PC-3 (cell line): ENCODE data around the gene CEP290. TPM values are rescaled to one million over a fixed set of nuclear protein-coding genes. Genes with fewer than 3 reads are reported as not detected.

Experiments used
- ATAC-seq: fragments of 200-7000 bp; cut with Tn5 transposase; 2 replicates; pipeline ENCODE4 v1.9.1; 2020; ENCODE audit warnings: mild to moderate bottlenecking, moderate library complexity
- BruUV-seq: library from RNA; stranded (reverse); fragments of 400-500 nt; replicated peaks from 2 replicates; lab custom pipeline; 2021; lab: Mats Ljungman, UMichigan
- CTCF ChIA-PET: fragments of 300-600 bp; sonication (Branson Sonifier 250); formaldehyde crosslinking; loops from one replicate; lab custom pipeline; 2022; ENCODE audit warnings: antibody characterized with exemption; lab: Charles Lee
- POLR2A ChIA-PET: fragments of 300-600 bp; sonication (Branson Sonifier 250); formaldehyde crosslinking; loops from one replicate; lab custom pipeline; 2022; ENCODE audit warnings: antibody characterized with exemption; ENCODE audit not compliant: unreplicated experiment; lab: Charles Lee
- DNase-seq: peaks from one replicate; pipeline ENCODE4 v3.0.0-alpha.2; 2015
- H2AFZ ChIP-seq: fragments of 300-600 bp; sonication (generic); 2 replicates; pipeline ENCODE4 v1.6.0; 2016; ENCODE audit warnings: antibody characterized with exemption, low read length
- H3F3A ChIP-seq: fragments of 300-600 bp; sonication (generic); one replicate; pipeline ENCODE4 v1.6.0; 2017; ENCODE audit warnings: antibody characterized with exemption, low read length, control low read depth, mild to moderate bottlenecking; ENCODE audit not compliant: unreplicated experiment
- H3K27ac ChIP-seq: fragments of 300-600 bp; sonication (generic); 2 replicates; pipeline ENCODE4 v1.5.1; 2016; ENCODE audit warnings: mild to moderate bottlenecking, low read length
- H3K27me3 ChIP-seq: fragments of 300-600 bp; sonication (generic); 2 replicates; pipeline ENCODE4 v1.6.1; 2016; ENCODE audit warnings: low read length, mixed read lengths
- H3K36me3 ChIP-seq: fragments of 300-600 bp; sonication (generic); 2 replicates; pipeline ENCODE4 v1.6.1; 2016; ENCODE audit warnings: low read depth, mixed run types, low read length, mixed read lengths
- H3K4me1 ChIP-seq: fragments of 300-600 bp; sonication (generic); 2 replicates; pipeline ENCODE4 v1.5.1; 2016; ENCODE audit warnings: low read length; ENCODE audit not compliant: insufficient read depth
- H3K4me2 ChIP-seq: fragments of 300-600 bp; sonication (generic); 2 replicates; pipeline ENCODE4 v1.6.0; 2016; ENCODE audit warnings: low read length
- H3K4me3 ChIP-seq: fragments of 300-600 bp; sonication (generic); 2 replicates; pipeline ENCODE4 v1.5.1; 2016; ENCODE audit warnings: mild to moderate bottlenecking, low read length, mixed read lengths
- H3K79me2 ChIP-seq: fragments of 300-600 bp; sonication (generic); 2 replicates; pipeline ENCODE4 v1.6.1; 2017; ENCODE audit warnings: low read length, mixed read lengths
- H3K9ac ChIP-seq: fragments of 300-600 bp; sonication (generic); 2 replicates; pipeline ENCODE4 v1.6.0; 2016; ENCODE audit warnings: mild to moderate bottlenecking, low read length
- H3K9me2 ChIP-seq: fragments of 300-600 bp; sonication (generic); replicated peaks from 2 replicates; pipeline ENCODE4 v1.6.1; 2016; ENCODE audit warnings: mixed run types, low read length, mixed read lengths
- H3K9me3 ChIP-seq: fragments of 300-600 bp; sonication (generic); 2 replicates; pipeline ENCODE4 v1.6.1; 2016; ENCODE audit warnings: low read length, mixed read lengths
- H4K20me1 ChIP-seq: fragments of 300-600 bp; sonication (generic); 2 replicates; pipeline ENCODE4 v1.6.1; 2016; ENCODE audit warnings: low read length, mixed read lengths
- CTCF ChIP-seq: fragments of 300-600 bp; sonication (generic); conservative IDR thresholded peaks from 2 replicates; pipeline ENCODE4 v1.5.1; 2017; ENCODE audit warnings: antibody characterized with exemption, low read depth, mild to moderate bottlenecking, low read length
- EZH2 ChIP-seq: fragments of 300-600 bp; sonication (generic); IDR thresholded peaks from one replicate; pipeline ENCODE4 v1.6.1; 2017; ENCODE audit warnings: antibody characterized with exemption, mild to moderate bottlenecking, low read length; ENCODE audit not compliant: unreplicated experiment
- EZH2phosphoT487 ChIP-seq: fragments of 300-600 bp; sonication (generic); IDR thresholded peaks from 2 replicates; pipeline ENCODE4 v1.6.1; 2018; ENCODE audit warnings: mild to moderate bottlenecking, antibody characterized with exemption, low read length, borderline replicate concordance
- intact Hi-C: fragments of 100-400 bp; cut with micrococcal nuclease; formaldehyde crosslinking; loops from 2 replicates; pipeline ENCODE4 v1.9.0; 2023
- total RNA-seq: library from RNA; depleted of rRNA; stranded (reverse); fragments of >200 nt; gene quantifications from 2 replicates; pipeline ENCODE4 v1.2.3, GENCODE V29; 2014

CEP290 gene
- total RNA-seq, 1 experiment from 2014 or later = 9.7 TPM

GRCh38 chr12:88167384-88167783, 25.5 kb upstream of the CEP290 start:
- H3K4me2 ChIP-seq = no peak overlapping the region
- no peak overlapping the region for H3K27ac ChIP-seq
- CTCF ChIA-PET = no interaction called here
- DNase-seq = no peak
- no peaks in the 10 kb centered on the region for H3K79me2 ChIP-seq
- no peaks in the 10 kb centered on the region for H3K9me2 ChIP-seq
- no peak overlapping the region for H3K4me3 ChIP-seq
- no peaks in the 10 kb centered on the region for H4K20me1 ChIP-seq
- H3K36me3 ChIP-seq = peaks cover 24% of the 10 kb centered on the region
- intact Hi-C loops = no loop called here
- H3K4me1 ChIP-seq = peaks cover 5% of the 10 kb centered on the region; the same call in 1 of the 2 replicates
- no peaks in the 10 kb centered on the region for H3K9me3 ChIP-seq
- TF ChIP-seq CTCF (no peak), EZH2phosphoT487 (no peak), EZH2 (no peak)
- no peak overlapping the region for H3K9ac ChIP-seq
- BruUV-seq = no TSS peak
- POLR2A ChIA-PET = no interaction called here
- H2AFZ ChIP-seq = no peak overlapping the region
- no peaks in the 10 kb centered on the region for H3K27me3 ChIP-seq
- no peaks in the 10 kb centered on the region for H3F3A ChIP-seq
- ATAC-seq = no peak

- Histone ChIP-seq H3K9me2 (no peaks in the 10 kb centered on the region), H4K20me1 (no peaks in the 10 kb centered on the region), H3K27me3 (no peaks in the 10 kb centered on the region), H3K4me1 (no peaks in the 10 kb centered on the region), H2AFZ (no peak overlapping the region), H3K79me2 (no peaks in the 10 kb centered on the region), H3K9me3 (no peaks in the 10 kb centered on the region), H3K36me3 (peaks cover 20% of the 10 kb centered on the region), H3K27ac (no peak overlapping the region), H3K9ac (no peak overlapping the region), H3F3A (no peaks in the 10 kb centered on the region), H3K4me3 (no peak overlapping the region), H3K4me2 (no peak overlapping the region)
- no TSS peak for BruUV-seq
- TF ChIP-seq EZH2phosphoT487 (no peak), CTCF (no peak), EZH2 (no peak)
- CTCF ChIA-PET = no interaction called here
- DNase-seq = no peak
- peak; percentile 57; the same call in 1 of the 2 replicates for ATAC-seq
- intact Hi-C loops = no loop called here
- POLR2A ChIA-PET = no interaction called here
Measured at GRCh38 chr12:88166179-88166578, 24.3 kb upstream of the CEP290 start.

- Histone ChIP-seq H3F3A (no peaks in the 10 kb centered on the region), H2AFZ (no peak overlapping the region), H4K20me1 (no peaks in the 10 kb centered on the region), H3K4me3 (no peak overlapping the region), H3K9me2 (no peaks in the 10 kb centered on the region), H3K36me3 (peaks cover 19% of the 10 kb centered on the region), H3K4me1 (no peaks in the 10 kb centered on the region), H3K4me2 (no peak overlapping the region), H3K27ac (no peak overlapping the region), H3K9me3 (no peaks in the 10 kb centered on the region), H3K27me3 (no peaks in the 10 kb centered on the region), H3K9ac (no peak overlapping the region), H3K79me2 (no peaks in the 10 kb centered on the region)
- BruUV-seq = no TSS peak
- no peak for DNase-seq
- ChIA-PET CTCF (no interaction called here), POLR2A (no interaction called here)
- no peak for TF ChIP-seq CTCF
- TF ChIP-seq EZH2phosphoT487 = no peak
- TF ChIP-seq EZH2 = no peak
- intact Hi-C loops = no loop called here
- ATAC-seq = no peak
Measured at GRCh38 chr12:88163371-88163770, 21.5 kb upstream of the CEP290 start.
